Neural progenitor cell (in vitro differentiated cells): ENCODE measurements around the gene TDRD10. TPM values are rescaled to one million over a fixed set of nuclear protein-coding genes. Genes with fewer than 3 reads are reported as not detected.
A peak's percentile ranks its signal among the peaks of the same experiment; 100 is the strongest.

Experiments
- DNase-seq: peaks from one replicate; pipeline ENCODE4 v3.0.0-alpha.2; 2016; ENCODE audit warnings: low spot score
- H2AFZ ChIP-seq: fragments of 200-600 bp; sonication (generic); replicated peaks from 2 replicates; pipeline ENCODE4 v1.6.1; 2016; ENCODE audit warnings: antibody characterized with exemption
- H3F3A ChIP-seq: fragments of 200-600 bp; sonication (generic); 2 replicates; pipeline ENCODE4 v1.6.1; 2016; ENCODE audit warnings: antibody characterized with exemption, low read depth
- H3K27ac ChIP-seq: fragments of 200-600 bp; sonication (generic); 2 replicates; pipeline ENCODE4 v1.5.1; 2016; ENCODE audit warnings: mild to moderate bottlenecking
- H3K27me3 ChIP-seq: fragments of 200-600 bp; sonication (generic); 2 replicates; pipeline ENCODE4 v1.6.1; 2016; ENCODE audit warnings: mild to moderate bottlenecking, moderate library complexity
- H3K36me3 ChIP-seq: fragments of 200-600 bp; sonication (generic); 2 replicates; pipeline ENCODE4 v1.5.1; 2016
- H3K4me1 ChIP-seq: fragments of 200-600 bp; sonication (generic); 2 replicates; pipeline ENCODE4 v1.6.1; 2016; ENCODE audit warnings: mixed run types
- H3K4me2 ChIP-seq: fragments of 200-600 bp; sonication (generic); 2 replicates; pipeline ENCODE4 v1.6.1; 2016
- H3K4me3 ChIP-seq: fragments of 200-600 bp; sonication (generic); 2 replicates; pipeline ENCODE4 v1.5.1; 2016
- H3K79me2 ChIP-seq: fragments of 200-600 bp; sonication (generic); 2 replicates; pipeline ENCODE4 v1.6.1; 2016; ENCODE audit warnings: low read depth
- H3K9ac ChIP-seq: fragments of 200-600 bp; sonication (generic); 2 replicates; pipeline ENCODE4 v1.6.1; 2016
- H3K9me3 ChIP-seq: fragments of 200-600 bp; sonication (generic); 2 replicates; pipeline ENCODE4 v1.5.1; 2016; ENCODE audit warnings: low read depth
- H4K20me1 ChIP-seq: fragments of 200-600 bp; sonication (generic); 2 replicates; pipeline ENCODE4 v1.6.1; 2016; ENCODE audit warnings: low read depth
- H3K27ac Mint-ChIP-seq: 3 replicates; pipeline ENCODE4 v1.8.0; 2021; ENCODE audit warnings: mixed read lengths
- H3K27me3 Mint-ChIP-seq: 2 replicates; pipeline ENCODE4 v1.8.0; 2022; ENCODE audit warnings: low read depth, mild to moderate bottlenecking, inconsistent platforms, moderate library complexity, mixed read lengths; ENCODE audit not compliant: insufficient read depth
- H3K36me3 Mint-ChIP-seq: 3 replicates; pipeline ENCODE4 v1.8.0; 2021; ENCODE audit warnings: mixed read lengths
- H3K4me1 Mint-ChIP-seq: 3 replicates; pipeline ENCODE4 v1.8.0; 2021; ENCODE audit warnings: mixed read lengths
- H3K4me3 Mint-ChIP-seq: 3 replicates; pipeline ENCODE4 v1.8.0; 2021; ENCODE audit warnings: mild to moderate bottlenecking, moderate library complexity, mixed read lengths
- H3K9me3 Mint-ChIP-seq: 3 replicates; pipeline ENCODE4 v1.8.0; 2020; ENCODE audit warnings: mixed read lengths
- CTCF ChIP-seq: fragments of 200-600 bp; sonication (generic); IDR thresholded peaks from 2 replicates; pipeline ENCODE4 v1.5.1; 2017; ENCODE audit warnings: antibody characterized with exemption, mild to moderate bottlenecking
- EZH2 ChIP-seq: fragments of 200-600 bp; sonication (generic); IDR thresholded peaks from 2 replicates; pipeline ENCODE4 v1.6.1; 2017; ENCODE audit warnings: antibody characterized with exemption, mild to moderate bottlenecking, moderate library complexity
- EZH2phosphoT487 ChIP-seq: fragments of 200-600 bp; sonication (generic); IDR thresholded peaks from 2 replicates; pipeline ENCODE4 v1.6.1; 2017; ENCODE audit warnings: antibody characterized with exemption
- total RNA-seq: library from RNA; depleted of rRNA; stranded (reverse); fragments of >200 nt; gene quantifications from 2 replicates; pipeline ENCODE4 v1.2.3, GENCODE V29; 2015; ENCODE audit warnings: low replicate concordance

TDRD10 gene
- total RNA-seq, 1 donor from 2014 or later, result not detected

DNA sequence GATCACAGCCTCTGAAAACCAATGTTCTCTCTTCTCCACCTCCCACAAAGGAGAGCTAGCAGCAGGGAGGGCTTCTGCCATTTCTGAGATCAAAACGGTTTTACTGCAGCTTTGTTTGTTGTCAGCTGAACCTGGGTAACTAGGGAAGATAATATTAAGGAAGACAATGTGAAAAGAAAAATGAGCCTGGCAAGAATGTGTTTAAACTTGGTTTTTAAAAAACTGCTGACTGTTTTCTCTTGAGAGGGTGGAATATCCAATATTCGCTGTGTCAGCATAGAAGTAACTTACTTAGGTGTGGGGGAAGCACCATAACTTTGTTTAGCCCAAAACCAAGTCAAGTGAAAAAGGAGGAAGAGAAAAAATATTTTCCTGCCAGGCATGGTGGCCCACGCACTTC, 35.8 kb upstream of the TDRD10 start:
- Histone ChIP-seq H2AFZ (no peak overlapping the region), H3K27me3 (no peaks in the 10 kb centered on the region), H3K27ac (no peak overlapping the region), H3K9me3 (no peaks in the 10 kb centered on the region), H3K4me1 (peaks cover 6% of the 10 kb centered on the region), H3K4me3 (no peak overlapping the region), H4K20me1 (no peaks in the 10 kb centered on the region), H3K4me2 (no peak overlapping the region), H3F3A (no peaks in the 10 kb centered on the region), H3K36me3 (no peaks in the 10 kb centered on the region), H3K9ac (no peak overlapping the region), H3K79me2 (no peaks in the 10 kb centered on the region)
- Mint-ChIP-seq H3K27me3 (peaks cover 9% of the 10 kb centered on the region), H3K36me3 (no peaks in the 10 kb centered on the region), H3K27ac (no peak overlapping the region), H3K4me1 (peaks cover 27% of the 10 kb centered on the region), H3K9me3 (no peaks in the 10 kb centered on the region), H3K4me3 (no peak overlapping the region)
- no peak for DNase-seq
- TF ChIP-seq EZH2phosphoT487 (no peak), CTCF (no peak), EZH2 (no peak)

DNA sequence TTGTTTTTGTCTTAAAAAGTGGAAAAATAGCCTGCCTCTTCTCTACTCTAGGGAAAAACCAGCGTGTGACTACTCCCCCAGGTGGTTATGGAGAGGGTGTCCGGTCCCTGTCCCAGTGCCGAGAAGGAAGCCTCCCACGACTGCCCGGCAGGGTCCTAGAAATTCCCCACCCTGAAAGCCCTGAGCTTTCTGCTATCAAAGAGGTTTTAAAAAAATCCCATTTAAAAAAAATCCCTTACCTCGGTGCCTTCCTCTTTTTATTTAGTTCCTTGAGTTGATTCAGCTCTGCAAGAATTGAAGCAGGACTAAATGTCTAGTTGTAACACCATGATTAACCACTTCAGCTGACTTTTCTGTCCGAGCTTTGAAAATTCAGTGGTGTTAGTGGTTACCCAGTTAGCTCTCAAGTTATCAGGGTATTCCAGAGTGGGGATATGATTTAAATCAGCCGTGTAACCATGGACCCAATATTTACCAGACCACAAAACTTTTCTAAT, 35.0 kb upstream of the TDRD10 start:
- Mint-ChIP-seq H3K4me3 (no peak overlapping the region), H3K27ac (no peak overlapping the region), H3K27me3 (peaks cover 9% of the 10 kb centered on the region), H3K4me1 (peaks cover 27% of the 10 kb centered on the region), H3K36me3 (no peaks in the 10 kb centered on the region), H3K9me3 (no peaks in the 10 kb centered on the region)
- Histone ChIP-seq H2AFZ (no peak overlapping the region), H3K27ac (no peak overlapping the region), H3F3A (no peaks in the 10 kb centered on the region), H3K4me1 (peaks cover 6% of the 10 kb centered on the region), H3K9me3 (no peaks in the 10 kb centered on the region), H3K27me3 (no peaks in the 10 kb centered on the region), H3K4me3 (no peak overlapping the region), H3K4me2 (no peak overlapping the region), H3K36me3 (no peaks in the 10 kb centered on the region), H4K20me1 (no peaks in the 10 kb centered on the region), H3K9ac (no peak overlapping the region), H3K79me2 (no peaks in the 10 kb centered on the region)
- no peak for DNase-seq
- TF ChIP-seq EZH2phosphoT487, result no peak
- TF ChIP-seq EZH2, result no peak
- TF ChIP-seq CTCF, result peak; percentile 21

DNA sequence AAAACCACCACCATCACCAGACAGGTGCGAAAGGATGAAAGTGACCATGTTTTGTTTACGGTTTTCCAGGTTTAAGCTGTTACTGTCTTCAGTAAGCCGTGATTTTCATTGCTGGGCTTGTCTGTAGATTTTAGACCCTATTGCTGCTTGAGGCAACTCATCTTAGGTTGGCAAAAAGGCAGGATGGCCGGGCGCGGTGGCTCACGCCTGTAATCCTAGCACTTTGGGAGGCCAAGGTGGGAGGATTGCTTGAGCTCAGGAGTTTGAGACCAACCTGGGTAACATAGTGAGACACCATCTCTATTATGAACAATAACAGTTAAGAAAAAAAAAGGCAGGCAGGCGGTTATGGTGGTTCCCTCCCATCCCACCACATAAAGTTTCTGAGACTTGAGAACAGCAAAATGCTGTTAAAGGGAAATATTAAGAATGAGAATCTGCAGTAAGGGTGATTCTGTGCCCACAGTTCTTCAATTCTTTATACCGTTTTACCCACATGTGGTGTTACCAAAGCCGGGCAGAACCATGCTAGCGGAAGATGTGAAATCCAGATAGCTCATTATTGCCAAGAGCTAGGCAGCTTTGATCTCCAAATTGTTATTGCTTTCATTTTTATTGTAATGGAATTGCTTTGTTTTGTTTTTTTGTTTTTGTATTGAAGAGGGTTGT, 34.5 kb upstream of the TDRD10 start:
- H3K27me3 Mint-ChIP-seq, result peaks cover 9% of the 10 kb centered on the region
- Histone ChIP-seq H3K4me1 (peaks cover 6% of the 10 kb centered on the region), H3K9ac (no peak overlapping the region), H3K9me3 (no peaks in the 10 kb centered on the region), H3K79me2 (no peaks in the 10 kb centered on the region), H3F3A (no peaks in the 10 kb centered on the region), H3K4me3 (no peak overlapping the region), H3K4me2 (no peak overlapping the region), H3K36me3 (no peaks in the 10 kb centered on the region), H2AFZ (no peak overlapping the region), H3K27me3 (no peaks in the 10 kb centered on the region), H3K27ac (no peak overlapping the region), H4K20me1 (no peaks in the 10 kb centered on the region)
- peak overlapping the region; percentile 79 for H3K27ac Mint-ChIP-seq
- TF ChIP-seq EZH2 (no peak), CTCF (no peak), EZH2phosphoT487 (no peak)
- no peak overlapping the region for H3K4me3 Mint-ChIP-seq
- DNase-seq, result no peak
- no peaks in the 10 kb centered on the region for H3K36me3 Mint-ChIP-seq
- H3K9me3 Mint-ChIP-seq, result no peaks in the 10 kb centered on the region
- peaks cover 27% of the 10 kb centered on the region for H3K4me1 Mint-ChIP-seq
